DND-41 (cell line): ENCODE results near the gene CLDN9.

Experiments
- ATAC-seq: fragments of 200-7000 bp; cut with Tn5 transposase; 3 replicates; pipeline ENCODE4 v1.9.1; 2021; ENCODE audit warnings: low read depth; ENCODE audit not compliant: insufficient read depth
- DNase-seq: peaks from one replicate; pipeline ENCODE4 v3.0.0-alpha.2; 2020
- H2AFZ ChIP-seq: 2 replicates; pipeline ENCODE4 v1.6.0; 2012; ENCODE audit warnings: low read depth, low read length
- H3K27ac ChIP-seq: 2 replicates; pipeline ENCODE4 v1.5.1; 2012; ENCODE audit warnings: low read length, inconsistent platforms
- H3K27me3 ChIP-seq: fragments of 200-600 bp; sonication (generic); 2 replicates; pipeline ENCODE4 v1.6.0; 2012; ENCODE audit warnings: low read length, mild to moderate bottlenecking, inconsistent platforms; ENCODE audit not compliant: insufficient read depth, poor library complexity
- H3K36me3 ChIP-seq: 2 replicates; pipeline ENCODE4 v1.5.1; 2012; ENCODE audit warnings: low read length, inconsistent platforms; ENCODE audit not compliant: insufficient read depth
- H3K4me1 ChIP-seq: 2 replicates; pipeline ENCODE4 v1.5.1; 2012; ENCODE audit warnings: mild to moderate bottlenecking, low read length; ENCODE audit not compliant: insufficient read depth
- H3K4me2 ChIP-seq: 2 replicates; pipeline ENCODE4 v1.6.0; 2012; ENCODE audit warnings: mild to moderate bottlenecking, moderate library complexity, low read length, inconsistent platforms; ENCODE audit not compliant: insufficient read depth
- H3K4me3 ChIP-seq, 2 experiments: fragments of 200-600 bp in 1 of 2; shearing (Covaris generic) in 1 of 2; 2 replicates each; pipeline ENCODE4 v1.5.1; 2012 to 2016; ENCODE audit warnings: inconsistent platforms in 2 of 2, low read length in 2 of 2, mild to moderate bottlenecking in 2 of 2, low read depth in 1 of 2, moderate library complexity in 1 of 2
- H3K79me2 ChIP-seq: 2 replicates; pipeline ENCODE4 v1.6.0; 2012; ENCODE audit warnings: low read length, inconsistent platforms; ENCODE audit not compliant: insufficient read depth
- H3K9ac ChIP-seq: 2 replicates; pipeline ENCODE4 v1.6.0; 2012; ENCODE audit warnings: low read depth, mild to moderate bottlenecking, inconsistent platforms, low read length, moderate library complexity
- H3K9me3 ChIP-seq: 2 replicates; pipeline ENCODE4 v1.5.1; 2012; ENCODE audit warnings: low read length, moderate library complexity, mild to moderate bottlenecking, inconsistent platforms; ENCODE audit not compliant: insufficient read depth, severe bottlenecking
- H4K20me1 ChIP-seq: 2 replicates; pipeline ENCODE4 v1.6.0; 2012; ENCODE audit warnings: low read length; ENCODE audit not compliant: insufficient read depth
- EZH2 ChIP-seq: IDR thresholded peaks from 3 replicates; pipeline ENCODE4 v1.6.1; 2012; ENCODE audit warnings: borderline replicate concordance, low read depth, mild to moderate bottlenecking, moderate library complexity, low read length, inconsistent platforms; ENCODE audit not compliant: severe bottlenecking
- TF ChIP-seq, protein P1 (sequence below): IDR thresholded peaks from 2 replicates; pipeline ENCODE4 v1.5.1; 2012; ENCODE audit warnings: borderline replicate concordance, low read length, moderate library complexity, mild to moderate bottlenecking; ENCODE audit not compliant: poor library complexity, severe bottlenecking; ENCODE audit errors: extremely low read depth

CLDN9 gene

GRCh38 chr16:3049921-3050481, 37.3 kb downstream of the CLDN9 start:
- H4K20me1 ChIP-seq = peaks cover 6% of the 10 kb centered on the region
- no peak overlapping the region for H3K9ac ChIP-seq
- TF ChIP-seq EZH2 = no peak
- TF ChIP-seq, protein P1, sequence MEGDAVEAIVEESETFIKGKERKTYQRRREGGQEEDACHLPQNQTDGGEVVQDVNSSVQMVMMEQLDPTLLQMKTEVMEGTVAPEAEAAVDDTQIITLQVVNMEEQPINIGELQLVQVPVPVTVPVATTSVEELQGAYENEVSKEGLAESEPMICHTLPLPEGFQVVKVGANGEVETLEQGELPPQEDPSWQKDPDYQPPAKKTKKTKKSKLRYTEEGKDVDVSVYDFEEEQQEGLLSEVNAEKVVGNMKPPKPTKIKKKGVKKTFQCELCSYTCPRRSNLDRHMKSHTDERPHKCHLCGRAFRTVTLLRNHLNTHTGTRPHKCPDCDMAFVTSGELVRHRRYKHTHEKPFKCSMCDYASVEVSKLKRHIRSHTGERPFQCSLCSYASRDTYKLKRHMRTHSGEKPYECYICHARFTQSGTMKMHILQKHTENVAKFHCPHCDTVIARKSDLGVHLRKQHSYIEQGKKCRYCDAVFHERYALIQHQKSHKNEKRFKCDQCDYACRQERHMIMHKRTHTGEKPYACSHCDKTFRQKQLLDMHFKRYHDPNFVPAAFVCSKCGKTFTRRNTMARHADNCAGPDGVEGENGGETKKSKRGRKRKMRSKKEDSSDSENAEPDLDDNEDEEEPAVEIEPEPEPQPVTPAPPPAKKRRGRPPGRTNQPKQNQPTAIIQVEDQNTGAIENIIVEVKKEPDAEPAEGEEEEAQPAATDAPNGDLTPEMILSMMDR = no peak
- no peak overlapping the region for H3K4me3 ChIP-seq
- H3K4me2 ChIP-seq = no peak overlapping the region
- H3K9me3 ChIP-seq = no peaks in the 10 kb centered on the region
- no peak overlapping the region for H3K27ac ChIP-seq
- DNase-seq (no peak), ATAC-seq (no peak)
- peaks cover 14% of the 10 kb centered on the region for H3K36me3 ChIP-seq
- H2AFZ ChIP-seq = no peak overlapping the region
- peaks cover 18% of the 10 kb centered on the region for H3K4me1 ChIP-seq
- no peaks in the 10 kb centered on the region for H3K79me2 ChIP-seq
- peaks cover 12% of the 10 kb centered on the region for H3K27me3 ChIP-seq

GRCh38 chr16:3050487-3050886, 37.8 kb downstream of the CLDN9 start:
- Histone ChIP-seq H3K4me1 (peaks cover 15% of the 10 kb centered on the region), H3K27me3 (peaks cover 8% of the 10 kb centered on the region), H3K4me2 (no peak overlapping the region), H3K4me3 (no peak overlapping the region), H3K36me3 (peaks cover 19% of the 10 kb centered on the region), H2AFZ (no peak overlapping the region), H3K27ac (no peak overlapping the region), H4K20me1 (peaks cover 4% of the 10 kb centered on the region; the same call in 1 of the 2 replicates), H3K9me3 (no peaks in the 10 kb centered on the region), H3K9ac (no peak overlapping the region), H3K79me2 (no peaks in the 10 kb centered on the region)
- DNase-seq = no peak
- no peak for ATAC-seq
- no peak for TF ChIP-seq EZH2
- TF ChIP-seq, protein P1 = no peak

GRCh38 chr16:3051009-3051408, 38.3 kb downstream of the CLDN9 start:
- peaks cover 4% of the 10 kb centered on the region; the same call in 1 of the 2 replicates for H4K20me1 ChIP-seq

More at GRCh38 chr16:3051009-3051408, 38.3 kb downstream of the CLDN9 start:
- H3K79me2 ChIP-seq = no peaks in the 10 kb centered on the region
- H3K9me3 ChIP-seq = no peaks in the 10 kb centered on the region
- peaks cover 3% of the 10 kb centered on the region for H3K27me3 ChIP-seq
- TF ChIP-seq, protein P1 = no peak
- TF ChIP-seq EZH2 = no peak
- no peak overlapping the region for H3K4me3 ChIP-seq
- DNase-seq (no peak), ATAC-seq (no peak)
- H3K4me2 ChIP-seq = no peak overlapping the region
- H3K36me3 ChIP-seq = peaks cover 20% of the 10 kb centered on the region
- no peak overlapping the region for H3K9ac ChIP-seq
- H2AFZ ChIP-seq = no peak overlapping the region
- no peak overlapping the region for H3K27ac ChIP-seq
- peaks cover 10% of the 10 kb centered on the region for H3K4me1 ChIP-seq
